ENCODE data around the gene FANCC.

Gene FANCC

DNA sequence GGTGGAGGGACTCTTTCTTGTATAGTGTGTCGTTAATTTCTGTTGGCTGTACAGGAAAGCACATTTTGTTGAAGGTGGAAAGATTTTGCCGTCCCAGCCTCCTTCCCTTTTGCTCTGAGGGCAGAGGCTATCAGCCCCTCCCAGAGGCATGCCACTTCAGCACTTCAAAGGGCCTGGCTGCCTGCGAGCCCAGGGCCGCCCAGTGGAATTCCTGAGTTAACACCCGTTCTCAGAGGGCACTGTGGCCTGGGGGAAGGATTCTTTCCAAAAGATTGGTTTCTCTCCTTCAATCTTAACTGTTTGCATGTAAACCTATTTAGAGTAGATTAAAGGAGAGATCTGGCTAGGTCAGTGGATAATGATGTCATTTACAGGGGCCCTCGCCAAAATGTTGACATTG is 238.6 kb downstream of the FANCC start:
- no peak overlapping the region for H3K9ac ChIP-seq (ENCODE audit: low read depth, low read length)
- no peak overlapping the region for H3K27ac ChIP-seq (ENCODE audit: low read length)
- H4K20me1 ChIP-seq (ENCODE audit: insufficient read depth, low read length) = no peaks in the 10 kb centered on the region
- no peaks in the 10 kb centered on the region for H3K4me1 ChIP-seq (ENCODE audit: insufficient read depth, low read length)
- H3K4me3 ChIP-seq (ENCODE audit: low read depth in 1 of 2, low read length in 2 of 2) = no peak overlapping the region
- no peaks in the 10 kb centered on the region for H3K79me2 ChIP-seq (ENCODE audit: insufficient read depth, low read length)
- no peak overlapping the region for H3K4me2 ChIP-seq (ENCODE audit: insufficient read depth, low read length)
- no peaks in the 10 kb centered on the region for H3K27me3 ChIP-seq (ENCODE audit: insufficient read depth, low read length, poor library complexity)
- TF ChIP-seq, protein P1, sequence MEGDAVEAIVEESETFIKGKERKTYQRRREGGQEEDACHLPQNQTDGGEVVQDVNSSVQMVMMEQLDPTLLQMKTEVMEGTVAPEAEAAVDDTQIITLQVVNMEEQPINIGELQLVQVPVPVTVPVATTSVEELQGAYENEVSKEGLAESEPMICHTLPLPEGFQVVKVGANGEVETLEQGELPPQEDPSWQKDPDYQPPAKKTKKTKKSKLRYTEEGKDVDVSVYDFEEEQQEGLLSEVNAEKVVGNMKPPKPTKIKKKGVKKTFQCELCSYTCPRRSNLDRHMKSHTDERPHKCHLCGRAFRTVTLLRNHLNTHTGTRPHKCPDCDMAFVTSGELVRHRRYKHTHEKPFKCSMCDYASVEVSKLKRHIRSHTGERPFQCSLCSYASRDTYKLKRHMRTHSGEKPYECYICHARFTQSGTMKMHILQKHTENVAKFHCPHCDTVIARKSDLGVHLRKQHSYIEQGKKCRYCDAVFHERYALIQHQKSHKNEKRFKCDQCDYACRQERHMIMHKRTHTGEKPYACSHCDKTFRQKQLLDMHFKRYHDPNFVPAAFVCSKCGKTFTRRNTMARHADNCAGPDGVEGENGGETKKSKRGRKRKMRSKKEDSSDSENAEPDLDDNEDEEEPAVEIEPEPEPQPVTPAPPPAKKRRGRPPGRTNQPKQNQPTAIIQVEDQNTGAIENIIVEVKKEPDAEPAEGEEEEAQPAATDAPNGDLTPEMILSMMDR (IDR thresholded peaks at IDR 0.05; ENCODE audit: borderline replicate concordance, extremely low read depth, low read length, poor library complexity, severe bottlenecking) = no peak
- no peak for TF ChIP-seq EZH2 (IDR thresholded peaks at IDR 0.05; ENCODE audit: borderline replicate concordance, low read depth, low read length, severe bottlenecking)
- peaks cover 6% of the 10 kb centered on the region for H3K36me3 ChIP-seq (ENCODE audit: insufficient read depth, low read length)
- H2AFZ ChIP-seq (ENCODE audit: low read depth, low read length) = no peak overlapping the region
- no peaks in the 10 kb centered on the region for H3K9me3 ChIP-seq (ENCODE audit: insufficient read depth, low read length, severe bottlenecking)
- no peak for ATAC-seq (ENCODE audit: insufficient read depth, low read depth)
- no peak for DNase-seq

DNA sequence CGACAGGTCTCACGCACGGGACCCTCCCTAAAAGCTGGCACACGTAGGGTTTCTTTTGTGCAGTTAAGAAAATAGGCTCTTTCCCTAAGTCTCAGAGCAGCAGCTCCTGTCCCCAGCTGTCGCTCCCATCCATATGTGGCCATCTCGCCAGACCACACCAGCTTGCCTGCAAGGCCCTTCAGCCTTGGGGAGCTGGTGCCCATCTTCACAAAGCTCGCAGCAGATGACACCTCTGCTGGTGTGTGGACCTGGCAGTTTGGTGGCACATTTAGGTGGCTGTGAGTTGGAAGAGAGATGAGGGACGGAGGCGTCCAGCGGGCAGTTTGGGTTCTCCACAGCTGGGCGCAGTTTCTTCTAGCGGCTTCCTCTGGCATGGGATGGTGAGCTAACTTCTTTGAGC is 239.0 kb downstream of the FANCC start:
- no peaks in the 10 kb centered on the region for H4K20me1 ChIP-seq (ENCODE audit: insufficient read depth, low read length)
- no peak overlapping the region for H2AFZ ChIP-seq (ENCODE audit: low read depth, low read length)
- no peak for DNase-seq
- H3K27me3 ChIP-seq (ENCODE audit: insufficient read depth, low read length, poor library complexity) = no peaks in the 10 kb centered on the region
- no peaks in the 10 kb centered on the region for H3K9me3 ChIP-seq (ENCODE audit: insufficient read depth, low read length, severe bottlenecking)
- H3K27ac ChIP-seq (ENCODE audit: low read length) = no peak overlapping the region
- no peak for TF ChIP-seq EZH2 (IDR thresholded peaks at IDR 0.05; ENCODE audit: borderline replicate concordance, low read depth, low read length, severe bottlenecking)
- TF ChIP-seq, protein P1 (IDR thresholded peaks at IDR 0.05; ENCODE audit: borderline replicate concordance, extremely low read depth, low read length, poor library complexity, severe bottlenecking) = no peak
- no peak overlapping the region for H3K4me3 ChIP-seq (ENCODE audit: low read depth in 1 of 2, low read length in 2 of 2)
- H3K4me1 ChIP-seq (ENCODE audit: insufficient read depth, low read length) = no peaks in the 10 kb centered on the region
- H3K9ac ChIP-seq (ENCODE audit: low read depth, low read length) = no peak overlapping the region
- no peaks in the 10 kb centered on the region for H3K79me2 ChIP-seq (ENCODE audit: insufficient read depth, low read length)
- no peak overlapping the region for H3K4me2 ChIP-seq (ENCODE audit: insufficient read depth, low read length)
- peaks cover 5% of the 10 kb centered on the region for H3K36me3 ChIP-seq (ENCODE audit: insufficient read depth, low read length)
- ATAC-seq (ENCODE audit: insufficient read depth, low read depth) = no peak

DNA sequence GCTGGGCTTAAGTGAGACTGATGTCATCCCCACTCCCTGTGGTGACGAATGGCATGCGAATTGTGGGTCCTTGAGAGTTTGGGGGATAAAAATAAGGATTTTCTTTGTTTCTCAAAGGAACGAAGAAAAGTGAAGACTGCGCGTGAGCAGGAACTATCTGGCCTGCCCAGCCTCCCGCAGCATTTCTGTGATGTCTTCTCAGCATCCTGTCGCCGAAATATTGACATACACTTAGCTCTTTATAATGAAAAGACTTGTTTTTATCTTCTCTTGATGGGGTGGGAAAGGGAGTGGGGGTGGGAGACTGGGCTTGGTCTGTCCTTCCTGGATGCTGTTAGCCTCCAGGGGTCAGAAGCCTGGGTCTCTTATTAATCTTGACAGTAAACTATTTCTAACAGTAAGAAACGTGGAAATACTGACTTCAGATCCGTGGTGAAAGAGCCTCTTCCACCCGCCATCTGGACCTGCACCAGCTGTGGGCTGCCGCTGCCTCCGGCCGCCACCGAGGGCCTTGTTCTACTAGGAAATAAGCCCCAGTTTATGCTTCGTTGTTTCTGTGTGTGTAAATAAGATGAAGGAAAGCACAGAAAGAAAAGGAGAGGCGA is 239.6 kb downstream of the FANCC start:
- H2AFZ ChIP-seq (ENCODE audit: low read depth, low read length) = no peak overlapping the region
- no peak overlapping the region for H3K9ac ChIP-seq (ENCODE audit: low read depth, low read length)
- H3K79me2 ChIP-seq (ENCODE audit: insufficient read depth, low read length) = no peaks in the 10 kb centered on the region
- DNase-seq (no peak), ATAC-seq (ENCODE audit: insufficient read depth, low read depth) (no peak)
- no peaks in the 10 kb centered on the region for H3K9me3 ChIP-seq (ENCODE audit: insufficient read depth, low read length, severe bottlenecking)
- H3K4me2 ChIP-seq (ENCODE audit: insufficient read depth, low read length) = no peak overlapping the region
- H3K27ac ChIP-seq (ENCODE audit: low read length) = no peak overlapping the region
- no peaks in the 10 kb centered on the region; the same call in 1 of the 2 replicates for H3K36me3 ChIP-seq (ENCODE audit: insufficient read depth, low read length)
- H3K4me1 ChIP-seq (ENCODE audit: insufficient read depth, low read length) = no peaks in the 10 kb centered on the region
- H4K20me1 ChIP-seq (ENCODE audit: insufficient read depth, low read length) = no peaks in the 10 kb centered on the region
- H3K27me3 ChIP-seq (ENCODE audit: insufficient read depth, low read length, poor library complexity) = no peaks in the 10 kb centered on the region
- TF ChIP-seq, protein P1 (IDR thresholded peaks at IDR 0.05; ENCODE audit: borderline replicate concordance, extremely low read depth, low read length, poor library complexity, severe bottlenecking) = no peak
- TF ChIP-seq EZH2 (IDR thresholded peaks at IDR 0.05; ENCODE audit: borderline replicate concordance, low read depth, low read length, severe bottlenecking) = no peak
- no peak overlapping the region for H3K4me3 ChIP-seq (ENCODE audit: low read depth in 1 of 2, low read length in 2 of 2)

All from DND-41 (cell line).